Measurements from ENCODE around the gene MAPKAP1.

The MAPKAP1 gene

DNA sequence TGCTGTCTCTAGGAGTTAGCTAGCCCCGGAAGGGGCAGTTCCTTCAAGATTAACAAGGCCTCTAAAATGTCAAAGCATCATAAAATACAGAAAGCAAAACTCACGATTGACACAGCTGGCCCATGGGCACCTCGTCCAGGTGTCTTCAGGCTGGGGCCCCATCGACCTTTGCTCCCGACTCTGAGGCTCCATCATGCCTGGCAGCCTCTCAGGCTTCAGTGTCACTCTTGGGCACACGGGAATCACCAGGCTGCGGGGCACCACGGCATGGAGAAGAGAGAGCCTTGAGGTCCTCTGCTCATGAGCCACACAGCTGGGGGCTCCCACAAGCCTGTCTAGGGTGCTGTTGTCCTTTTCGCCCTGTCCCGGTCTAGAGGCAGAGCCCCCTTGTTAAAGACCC, 284.2 kb downstream of the MAPKAP1 start:
- Histone ChIP-seq H3K9me3 (ENCODE audit: control insufficient read depth, insufficient read depth, low read length) (no peaks in the 10 kb centered on the region), H3K79me2 (ENCODE audit: control insufficient read depth, low read length) (no peaks in the 10 kb centered on the region), H3K4me2 (ENCODE audit: low read length) (no peak overlapping the region), H3K9me2 (replicated peaks; ENCODE audit: control insufficient read depth, low read length) (no peaks in the 10 kb centered on the region), H3K4me1 (ENCODE audit: control insufficient read depth, low read length) (no peaks in the 10 kb centered on the region), H3F3A (ENCODE audit: control insufficient read depth, insufficient read depth) (no peaks in the 10 kb centered on the region), H4K20me1 (ENCODE audit: control insufficient read depth, insufficient read depth, low read depth, low read length) (no peaks in the 10 kb centered on the region), H3K27me3 (ENCODE audit: control insufficient read depth, low read length) (no peaks in the 10 kb centered on the region), H3K27ac (ENCODE audit: low read depth, low read length) (no peak overlapping the region), H3K4me3 (ENCODE audit: low read length) (no peak overlapping the region), H3K36me3 (ENCODE audit: control insufficient read depth, low read length) (no peaks in the 10 kb centered on the region)
- TF ChIP-seq, protein P1, sequence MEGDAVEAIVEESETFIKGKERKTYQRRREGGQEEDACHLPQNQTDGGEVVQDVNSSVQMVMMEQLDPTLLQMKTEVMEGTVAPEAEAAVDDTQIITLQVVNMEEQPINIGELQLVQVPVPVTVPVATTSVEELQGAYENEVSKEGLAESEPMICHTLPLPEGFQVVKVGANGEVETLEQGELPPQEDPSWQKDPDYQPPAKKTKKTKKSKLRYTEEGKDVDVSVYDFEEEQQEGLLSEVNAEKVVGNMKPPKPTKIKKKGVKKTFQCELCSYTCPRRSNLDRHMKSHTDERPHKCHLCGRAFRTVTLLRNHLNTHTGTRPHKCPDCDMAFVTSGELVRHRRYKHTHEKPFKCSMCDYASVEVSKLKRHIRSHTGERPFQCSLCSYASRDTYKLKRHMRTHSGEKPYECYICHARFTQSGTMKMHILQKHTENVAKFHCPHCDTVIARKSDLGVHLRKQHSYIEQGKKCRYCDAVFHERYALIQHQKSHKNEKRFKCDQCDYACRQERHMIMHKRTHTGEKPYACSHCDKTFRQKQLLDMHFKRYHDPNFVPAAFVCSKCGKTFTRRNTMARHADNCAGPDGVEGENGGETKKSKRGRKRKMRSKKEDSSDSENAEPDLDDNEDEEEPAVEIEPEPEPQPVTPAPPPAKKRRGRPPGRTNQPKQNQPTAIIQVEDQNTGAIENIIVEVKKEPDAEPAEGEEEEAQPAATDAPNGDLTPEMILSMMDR (IDR thresholded peaks at IDR 0.05; ENCODE audit: low read depth, low read length, poor library complexity, severe bottlenecking): no peak
- no peak for TF ChIP-seq EZH2phosphoT487 (IDR thresholded peaks at IDR 0.05; ENCODE audit: borderline replicate concordance, low read length)

DNA sequence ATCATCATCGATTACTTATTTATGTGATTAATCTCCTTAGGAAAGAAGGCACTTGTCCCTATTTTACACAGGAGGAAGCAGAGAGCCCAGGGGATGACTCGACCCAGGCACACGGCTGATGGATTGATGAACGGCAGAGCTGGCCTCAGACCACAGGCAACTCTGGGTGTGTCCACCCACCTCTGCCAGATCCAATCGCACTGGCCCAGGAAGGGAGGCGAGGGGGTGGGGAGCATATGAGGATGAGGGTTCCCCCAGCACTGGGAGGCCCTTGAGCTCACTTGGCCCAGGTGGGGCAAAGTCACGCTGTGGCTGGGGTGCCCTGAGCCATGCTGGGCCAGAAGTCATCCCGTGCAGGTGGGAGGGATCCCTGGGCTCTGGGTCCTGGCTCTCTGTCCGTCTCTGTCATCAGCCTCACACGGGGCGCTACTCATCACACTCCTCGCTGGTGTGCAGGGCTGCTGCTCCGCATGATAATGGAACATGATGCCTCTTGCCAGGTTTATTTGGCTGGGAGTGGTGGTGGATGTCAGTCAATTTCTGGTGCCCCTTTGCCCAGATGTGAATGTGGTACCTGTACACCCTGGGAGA, 285.3 kb downstream of the MAPKAP1 start:
- Histone ChIP-seq H3K27ac (ENCODE audit: low read depth, low read length) (no peak overlapping the region), H4K20me1 (ENCODE audit: control insufficient read depth, insufficient read depth, low read depth, low read length) (no peaks in the 10 kb centered on the region), H3K9me3 (ENCODE audit: control insufficient read depth, insufficient read depth, low read length) (no peaks in the 10 kb centered on the region), H3K27me3 (ENCODE audit: control insufficient read depth, low read length) (no peaks in the 10 kb centered on the region), H3K9me2 (replicated peaks; ENCODE audit: control insufficient read depth, low read length) (no peaks in the 10 kb centered on the region), H3K4me1 (ENCODE audit: control insufficient read depth, low read length) (no peaks in the 10 kb centered on the region), H3K4me3 (ENCODE audit: low read length) (no peak overlapping the region), H3K4me2 (ENCODE audit: low read length) (no peak overlapping the region), H3K79me2 (ENCODE audit: control insufficient read depth, low read length) (no peaks in the 10 kb centered on the region), H3F3A (ENCODE audit: control insufficient read depth, insufficient read depth) (no peaks in the 10 kb centered on the region), H3K36me3 (ENCODE audit: control insufficient read depth, low read length) (no peaks in the 10 kb centered on the region)
- TF ChIP-seq, protein P1 (IDR thresholded peaks at IDR 0.05; ENCODE audit: low read depth, low read length, poor library complexity, severe bottlenecking): no peak
- no peak for TF ChIP-seq EZH2phosphoT487 (IDR thresholded peaks at IDR 0.05; ENCODE audit: borderline replicate concordance, low read length)

DNA sequence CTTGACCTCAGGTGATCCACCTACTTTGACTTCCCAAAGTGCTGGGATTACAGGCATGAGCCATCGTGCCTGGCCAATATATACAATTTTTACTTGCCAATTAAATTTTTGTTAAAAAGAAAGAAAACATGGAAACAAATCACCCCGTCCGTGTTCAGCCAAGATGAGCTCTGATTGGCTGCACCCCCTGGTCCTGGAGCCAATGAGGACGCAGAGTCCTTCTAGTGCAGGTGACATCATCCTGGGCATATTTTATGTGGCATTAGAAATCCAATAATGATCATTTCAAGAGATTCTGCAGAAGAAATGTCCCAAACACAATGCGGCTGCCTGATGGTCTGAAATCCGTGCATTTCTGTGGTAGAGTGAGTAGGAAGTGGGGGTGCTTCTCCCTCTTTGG, 285.8 kb downstream of the MAPKAP1 start:
- TF ChIP-seq EZH2phosphoT487 (IDR thresholded peaks at IDR 0.05; ENCODE audit: borderline replicate concordance, low read length): no peak
- TF ChIP-seq, protein P1 (IDR thresholded peaks at IDR 0.05; ENCODE audit: low read depth, low read length, poor library complexity, severe bottlenecking): no peak
- Histone ChIP-seq H3K4me2 (ENCODE audit: low read length) (no peak overlapping the region), H3K79me2 (ENCODE audit: control insufficient read depth, low read length) (no peaks in the 10 kb centered on the region), H3K9me3 (ENCODE audit: control insufficient read depth, insufficient read depth, low read length) (no peaks in the 10 kb centered on the region), H3K27ac (ENCODE audit: low read depth, low read length) (no peak overlapping the region), H3K36me3 (ENCODE audit: control insufficient read depth, low read length) (no peaks in the 10 kb centered on the region), H3K4me1 (ENCODE audit: control insufficient read depth, low read length) (no peaks in the 10 kb centered on the region), H3F3A (ENCODE audit: control insufficient read depth, insufficient read depth) (no peaks in the 10 kb centered on the region), H3K9me2 (replicated peaks; ENCODE audit: control insufficient read depth, low read length) (no peaks in the 10 kb centered on the region), H4K20me1 (ENCODE audit: control insufficient read depth, insufficient read depth, low read depth, low read length) (no peaks in the 10 kb centered on the region), H3K4me3 (ENCODE audit: low read length) (no peak overlapping the region), H3K27me3 (ENCODE audit: control insufficient read depth, low read length) (no peaks in the 10 kb centered on the region)
